Renal cortical epithelial cell (primary cell): Measurements from ENCODE around the gene TBX18. TPM values are rescaled to one million over a fixed set of nuclear protein-coding genes. Genes with fewer than 3 reads are reported as not detected.

Experiments
- DNase-seq: peaks from one replicate; pipeline ENCODE4 v3.0.0-alpha.2; 2011; ENCODE audit warnings: low read depth
- total RNA-seq: library from RNA; depleted of rRNA; stranded (reverse); fragments of >200 nt; gene quantifications from 2 replicates; pipeline ENCODE4 v1.2.3, GENCODE V29; 2014

TBX18 gene
- total RNA-seq, 1 donor from 2014 or later, result 2.3 TPM

- no peak for DNase-seq
Observed at GRCh38 chr6:84772428-84773132, 8.2 kb upstream of the TBX18 start.

GRCh38 chr6:84771756-84772356 is 7.5 kb upstream of the TBX18 start:
- DNase-seq, result no peak

- no peak for DNase-seq
Observed at GRCh38 chr6:84771125-84771755, 6.8 kb upstream of the TBX18 start.

GRCh38 chr6:84770521-84770920 is 6.1 kb upstream of the TBX18 start:
- DNase-seq, result no peak

DNA sequence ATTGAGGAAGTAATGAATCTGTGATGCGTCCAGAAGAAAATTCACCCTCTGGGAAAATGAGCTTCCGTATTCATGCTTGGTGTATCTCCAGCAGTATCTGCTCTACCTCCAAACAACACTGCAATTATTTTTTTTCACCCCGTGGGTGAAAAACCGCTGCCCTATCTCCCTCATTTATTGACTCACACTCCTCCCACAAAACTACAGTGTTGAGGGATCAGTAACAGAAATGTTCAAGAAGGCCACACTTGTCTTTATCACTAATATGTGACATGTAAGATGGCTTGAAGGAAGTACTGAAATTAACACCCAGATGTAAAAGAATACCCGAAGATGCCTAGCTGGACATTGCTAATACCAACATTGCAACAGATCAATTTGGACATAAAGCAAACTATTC is 4.9 kb upstream of the TBX18 start:
- no peak for DNase-seq

GRCh38 chr6:84768442-84769174 is 4.2 kb upstream of the TBX18 start:
- DNase-seq, result no peak

- no peak for DNase-seq
Observed at GRCh38 chr6:84767526-84768201, 3.3 kb upstream of the TBX18 start.

DNA sequence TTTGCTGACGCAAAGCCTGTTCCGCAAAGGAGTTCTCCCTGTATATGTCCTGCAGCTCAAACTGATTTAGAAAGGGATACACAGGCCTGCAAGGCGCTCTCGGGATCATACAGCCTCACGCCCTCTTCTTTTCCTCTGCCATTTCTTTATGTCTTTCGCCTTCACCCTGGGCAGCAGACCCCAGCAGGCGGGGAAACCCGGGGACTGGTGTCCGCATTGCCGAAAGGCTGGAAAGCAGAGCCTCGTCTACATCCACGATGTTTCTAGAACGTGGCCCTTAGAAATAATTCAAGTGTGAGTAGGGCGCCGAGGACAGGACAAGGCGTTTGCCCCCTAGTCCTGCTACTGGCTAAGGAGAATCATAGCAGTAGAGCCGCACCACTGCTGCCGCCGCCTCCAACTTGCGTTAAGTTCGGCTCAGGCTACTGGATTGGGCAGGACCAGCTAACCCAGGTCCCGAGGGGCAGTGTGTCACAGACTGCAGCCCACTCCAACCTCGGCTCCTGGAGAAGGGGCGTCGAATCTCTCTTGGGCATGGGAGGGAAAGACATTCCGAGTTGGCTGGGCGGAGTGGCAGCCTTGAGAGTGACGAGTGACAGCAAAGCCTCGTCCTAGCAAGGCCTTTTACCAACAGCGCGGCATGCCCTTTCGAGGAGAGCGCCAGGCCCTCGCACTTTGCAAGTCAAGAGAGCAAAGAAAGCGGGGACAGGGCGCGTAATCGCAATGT is 2.6 kb upstream of the TBX18 start:
- DNase-seq, result no peak

GRCh38 chr6:84766118-84766798 is 1.9 kb upstream of the TBX18 start:
- DNase-seq, result no peak

DNA sequence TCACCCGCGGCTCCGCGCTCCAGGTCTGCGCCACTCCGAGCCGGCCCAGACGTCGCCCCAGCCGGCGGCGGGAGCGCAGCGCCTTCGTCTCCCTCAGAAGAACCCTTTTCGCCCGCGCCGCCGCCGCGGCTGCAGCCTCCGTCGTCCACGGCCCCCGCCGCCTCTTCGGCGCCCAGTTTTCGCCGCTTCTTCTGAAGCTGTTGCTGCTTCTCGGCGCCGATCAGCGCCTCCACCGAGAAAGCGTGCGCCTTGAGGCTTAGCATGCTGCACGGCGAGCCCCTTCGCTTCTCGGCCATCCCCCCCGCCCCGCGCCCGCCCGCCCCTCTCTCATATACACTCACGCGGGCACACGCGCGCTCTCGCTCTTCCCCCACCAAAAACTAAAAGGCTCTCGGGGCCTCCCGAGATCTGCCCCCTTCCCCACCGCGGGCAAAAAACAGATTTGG is 489 bp downstream of the TBX18 start:
- DNase-seq, result no peak

DNA sequence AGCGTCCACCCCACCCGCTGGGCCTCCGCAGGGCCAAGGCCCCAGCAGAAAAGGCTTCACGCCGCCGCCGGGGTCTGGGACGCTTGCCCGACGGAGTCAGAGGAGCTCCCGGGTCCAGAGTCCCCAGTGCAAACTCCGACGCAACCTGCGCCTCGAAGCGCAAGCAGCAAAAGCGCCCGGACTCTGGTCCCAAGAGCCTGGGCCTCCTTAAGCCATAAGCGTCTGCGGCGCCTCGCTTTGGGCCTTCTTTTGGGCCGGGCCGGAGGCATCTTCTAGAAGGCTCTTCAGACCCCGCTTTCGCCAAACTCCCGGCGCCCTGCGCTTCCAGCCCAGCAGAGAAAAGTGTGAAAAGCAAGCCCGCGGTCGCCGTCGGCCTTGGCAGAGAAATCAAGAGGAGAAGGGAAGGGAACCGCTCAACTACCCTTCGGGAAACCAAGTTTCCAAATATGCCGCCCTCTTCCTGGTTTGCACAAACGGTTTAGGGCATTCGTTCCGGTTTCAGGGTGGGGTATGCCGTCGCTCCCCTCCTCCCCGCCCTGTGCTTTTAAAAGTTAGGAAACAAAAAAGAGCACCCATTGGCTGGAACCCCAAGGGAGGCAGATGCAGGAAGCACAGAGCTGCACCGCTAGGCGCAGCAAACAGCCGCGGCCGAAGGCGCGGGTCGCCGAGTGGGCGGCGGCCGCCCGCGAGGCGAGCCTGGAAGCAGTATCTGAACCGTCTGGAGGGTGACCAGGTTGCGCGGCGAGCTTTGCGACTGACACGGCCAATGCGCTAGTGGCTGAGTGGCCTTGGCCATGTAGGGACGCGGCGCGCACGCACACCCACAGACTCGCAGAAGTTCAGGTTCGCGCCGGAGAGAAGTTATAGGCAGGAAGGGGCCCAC is 1.2 kb downstream of the TBX18 start:
- peak; percentile 49 for DNase-seq

- DNase-seq, result no peak
Observed at GRCh38 chr6:84762220-84763002, 2.0 kb downstream of the TBX18 start.

DNA sequence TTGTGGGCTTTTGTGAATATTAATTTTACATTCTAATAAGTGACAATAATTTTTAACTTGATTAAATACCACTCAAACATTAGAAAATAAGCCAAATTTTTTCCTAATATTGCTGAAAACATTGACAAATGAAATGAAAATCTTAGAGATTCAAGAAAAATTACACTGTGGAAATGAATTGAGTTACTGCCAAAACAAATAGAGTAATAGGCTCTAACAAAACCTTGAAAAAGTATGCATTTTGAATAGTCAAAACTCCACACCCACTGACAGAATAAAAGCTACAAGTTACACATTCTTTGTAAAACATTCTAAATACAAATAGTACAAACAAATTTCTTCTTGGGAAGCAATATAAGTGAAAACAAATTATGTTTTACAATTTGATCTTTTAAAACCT is 5.9 kb downstream of the TBX18 start:
- no peak for DNase-seq

DNA sequence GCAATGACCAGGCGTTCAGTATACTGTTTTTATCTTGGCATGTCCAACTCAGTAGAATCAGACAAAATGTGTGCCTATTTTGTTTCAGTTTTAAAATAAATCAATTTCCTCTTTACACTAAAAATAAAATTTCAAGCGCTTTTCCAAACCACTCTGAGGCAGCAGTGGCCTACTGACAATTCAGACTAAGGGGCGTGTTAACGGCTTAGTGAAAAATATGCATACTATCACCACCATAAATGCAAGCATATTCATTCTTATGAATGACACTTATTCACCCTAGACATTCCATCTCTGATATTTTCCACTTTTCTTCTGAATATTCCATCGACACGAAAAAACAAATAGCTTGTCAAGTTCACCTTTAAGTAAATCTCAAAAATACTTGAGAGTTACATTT is 7.5 kb downstream of the TBX18 start:
- DNase-seq, result no peak

GRCh38 chr6:84756466-84756865 is 7.9 kb downstream of the TBX18 start:
- DNase-seq, result no peak

- DNase-seq, result no peak
Observed at GRCh38 chr6:84753173-84753572, 11.2 kb downstream of the TBX18 start.

DNA sequence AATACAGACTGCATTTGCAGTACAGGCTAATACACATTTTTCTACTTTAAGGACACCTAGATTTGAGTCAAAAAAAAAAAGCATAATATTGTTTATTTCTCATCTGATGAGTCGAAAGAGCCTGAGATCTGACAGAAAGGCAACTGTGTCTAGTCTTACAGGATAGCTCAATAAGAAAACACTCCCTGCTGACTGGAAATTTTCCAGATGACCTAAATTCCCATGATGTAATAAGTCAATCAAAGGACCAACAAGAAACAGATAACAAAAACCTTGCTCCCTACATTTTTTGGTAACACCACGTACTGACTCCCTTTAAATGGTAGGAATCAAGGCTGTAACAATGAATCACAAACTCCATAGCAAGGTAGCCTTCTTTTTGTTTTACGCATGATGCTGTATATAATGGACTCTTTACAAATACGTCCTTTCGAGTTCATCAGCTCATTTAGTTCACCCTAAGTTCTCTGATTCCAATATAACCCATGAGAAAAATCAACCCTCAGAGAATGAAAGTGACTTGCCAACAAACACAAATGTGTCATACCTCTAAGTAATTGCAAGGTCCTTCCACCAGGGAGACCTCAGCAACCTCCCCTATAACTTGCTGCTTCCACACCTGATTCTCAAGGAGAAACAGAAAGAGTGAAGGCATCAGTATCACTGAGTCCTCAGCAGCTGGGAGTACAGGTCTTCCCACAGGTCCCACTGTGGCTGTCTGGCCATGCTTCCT is 12.1 kb downstream of the TBX18 start:
- no peak for DNase-seq

DNA sequence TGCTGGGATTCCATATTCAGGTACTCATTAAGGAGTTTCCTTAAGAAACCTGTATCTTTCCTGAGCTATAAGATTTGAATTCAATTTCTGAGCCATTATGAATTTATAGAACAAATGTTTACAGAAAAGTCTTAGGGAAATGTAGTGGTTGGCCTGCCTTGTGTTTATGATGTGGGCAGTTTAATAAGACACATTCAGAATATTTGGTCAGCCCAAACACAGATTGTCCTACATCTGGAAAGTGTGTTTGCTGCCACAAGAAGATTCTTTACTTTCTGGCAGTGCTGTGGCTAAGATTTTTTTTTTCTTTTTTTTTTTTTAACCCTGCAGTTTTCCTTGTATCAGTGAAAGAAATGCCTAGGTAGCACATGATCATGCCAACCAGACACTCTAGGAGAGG is 15.2 kb downstream of the TBX18 start:
- DNase-seq, result no peak
